GM12878 (cell line): ENCODE results near the gene ZNF646. TPM values are rescaled to one million over a fixed set of nuclear protein-coding genes. Genes with fewer than 3 reads are reported as not detected.
A peak's percentile ranks its signal among the peaks of the same experiment; 100 is the strongest.

ENCODE experiments used
- ATAC-seq: fragments of 200-7000 bp; cut with Tn5 transposase; 3 replicates; pipeline ENCODE4 v1.9.1; 2020; ENCODE audit warnings: mild to moderate bottlenecking, moderate library complexity
- BruUV-seq: library from RNA; stranded (reverse); fragments of 400-500 nt; replicated peaks from 2 replicates; lab custom pipeline; 2021; lab: Mats Ljungman, UMichigan
- CTCF ChIA-PET: fragments of 300-600 bp; sonication (Branson Sonifier 250); formaldehyde crosslinking; extraction: SDS; loops from one replicate; lab custom pipeline; 2021; ENCODE audit warnings: inconsistent platforms; lab: Yijun Ruan, JAX
- POLR2A ChIA-PET: fragments of 350-600 bp; formaldehyde crosslinking; extraction: SDS; loops from one replicate; lab custom pipeline; 2021; ENCODE audit warnings: inconsistent platforms; lab: Charles Lee
- RAD21 ChIA-PET: fragments of 300-600 bp; sonication (Branson Sonifier 250); formaldehyde crosslinking; loops from one replicate; lab custom pipeline; 2023; ENCODE audit warnings: antibody characterized with exemption; ENCODE audit not compliant: unreplicated experiment; lab: Charles Lee
- SMC1A ChIA-PET: fragments of 300-600 bp; sonication (Branson Sonifier 250); formaldehyde crosslinking; loops from one replicate; lab custom pipeline; 2023; ENCODE audit not compliant: unreplicated experiment, uncharacterized antibody; lab: Charles Lee
- DNase-seq: peaks from one replicate; pipeline ENCODE4 v3.0.0-alpha.2; 2011; ENCODE audit warnings: low read depth, low spot score
- FAIRE-seq: peaks from 3 replicates; lab custom pipeline; 2011; peaks lifted over from hg19 to GRCh38; lab: Jason Lieb, UNC
- H2AFZ ChIP-seq: 2 replicates; pipeline ENCODE4 v1.6.0; 2011; ENCODE audit warnings: low read depth, low read length, control low read depth; ENCODE audit not compliant: control insufficient read depth
- H3K27ac ChIP-seq: 2 replicates; pipeline ENCODE4 v1.5.1; 2011; ENCODE audit warnings: control low read depth; ENCODE audit not compliant: control insufficient read depth, insufficient read depth
- H3K27me3 ChIP-seq, 2 experiments: replicated peaks in 1 of 2; 2 replicates each; pipeline versions ENCODE4 v1.6.0 to v1.6.1; 2011; ENCODE audit warnings: low read length in 1 of 2; ENCODE audit not compliant: control insufficient read depth in 2 of 2, insufficient read depth in 2 of 2
- H3K36me3 ChIP-seq, 2 experiments: 2 replicates each; pipeline ENCODE4 v1.5.1; 2011; ENCODE audit warnings: low read length in 1 of 2; ENCODE audit not compliant: control insufficient read depth in 2 of 2, insufficient read depth in 2 of 2
- H3K4me1 ChIP-seq: 2 replicates; pipeline ENCODE4 v1.6.1; 2011; ENCODE audit warnings: mild to moderate bottlenecking, low read length, moderate library complexity, mixed read lengths; ENCODE audit not compliant: control insufficient read depth, insufficient read depth
- H3K4me2 ChIP-seq: 2 replicates; pipeline ENCODE4 v1.6.0; 2011; ENCODE audit warnings: control low read depth; ENCODE audit not compliant: control insufficient read depth, insufficient read depth
- H3K4me3 ChIP-seq: fragments of 200-600 bp; sonication (generic); 2 replicates; pipeline ENCODE4 v1.5.1; 2016
- H3K79me2 ChIP-seq: 2 replicates; pipeline ENCODE4 v1.6.0; 2011; ENCODE audit warnings: low read length; ENCODE audit not compliant: control insufficient read depth, insufficient read depth
- H3K9ac ChIP-seq: 2 replicates; pipeline ENCODE4 v1.8.0; 2011; ENCODE audit warnings: low read length, control low read depth, mixed read lengths; ENCODE audit not compliant: control insufficient read depth, insufficient read depth
- H3K9me3 ChIP-seq: replicated peaks from 3 replicates; pipeline ENCODE4 v1.5.1; 2011; ENCODE audit warnings: mild to moderate bottlenecking, low read length; ENCODE audit not compliant: control insufficient read depth, insufficient read depth
- H4K20me1 ChIP-seq: 2 replicates; pipeline ENCODE4 v1.6.0; 2011; ENCODE audit not compliant: control insufficient read depth, insufficient read depth
- BCL11A ChIP-seq: IDR thresholded peaks from 2 replicates; pipeline ENCODE4 v1.6.1; 2011; ENCODE audit warnings: low read depth, low read length
- CREB1 ChIP-seq: IDR thresholded peaks from 2 replicates; pipeline ENCODE4 v1.6.1; 2012; ENCODE audit warnings: low read depth, mild to moderate bottlenecking, inconsistent platforms
- CREM ChIP-seq: IDR thresholded peaks from 2 replicates; pipeline ENCODE4 v1.6.1; 2014; ENCODE audit warnings: antibody characterized with exemption, low read depth
- HDGF ChIP-seq: fragments of 450-650 bp; IDR thresholded peaks from 2 replicates; pipeline ENCODE4 v1.6.1; 2016; ENCODE audit warnings: antibody characterized with exemption
- JUNB ChIP-seq: IDR thresholded peaks from 2 replicates; pipeline ENCODE4 v1.6.1; 2016; ENCODE audit warnings: antibody characterized with exemption, mild to moderate bottlenecking
- JUND ChIP-seq: IDR thresholded peaks from 2 replicates; pipeline ENCODE4 v1.6.1; 2012; ENCODE audit warnings: low read depth, mild to moderate bottlenecking, low read length, improper control_type of control experiment, moderate library complexity
- NBN ChIP-seq: fragments of 450-650 bp; IDR thresholded peaks from 2 replicates; pipeline ENCODE4 v1.6.1; 2016
- POLR2A ChIP-seq: IDR thresholded peaks from 2 replicates; pipeline ENCODE4 v1.6.1; 2011; ENCODE audit warnings: low read depth, mild to moderate bottlenecking, low read length
- SIN3A ChIP-seq: IDR thresholded peaks from 2 replicates; pipeline ENCODE4 v1.6.1; 2012; ENCODE audit warnings: low read depth, low read length, improper control_type of control experiment
- TARDBP ChIP-seq: IDR thresholded peaks from 2 replicates; pipeline ENCODE4 v1.6.1; 2016; ENCODE audit warnings: borderline replicate concordance
- WRNIP1 ChIP-seq: IDR thresholded peaks from 2 replicates; pipeline ENCODE4 v1.6.1; 2011; ENCODE audit warnings: low read depth, low read length, improper control_type of control experiment, borderline replicate concordance
- ZNF622 ChIP-seq: fragments of 450-650 bp; IDR thresholded peaks from 2 replicates; pipeline ENCODE4 v1.6.1; 2017; ENCODE audit warnings: mild to moderate bottlenecking, inconsistent platforms
- WGBS: methylation state at CpG from one replicate; pipeline ENCODE4 v1.1.6; 2016; ENCODE audit warnings: low lambda C conversion rate; ENCODE audit not compliant: insufficient replicate concordance, insufficient coverage; ENCODE audit errors: missing lambda C conversion rate; 5-methylcytosine and 5-hydroxymethylcytosine counted together
- in situ Hi-C: fragments of 300-500 bp; cut with MboI; formaldehyde crosslinking; loops from 9 replicates; pipeline ENCODE4 v1.14.3; 2018; ENCODE audit warnings: mixed read lengths
- intact Hi-C: fragments of 100-400 bp; cut with micrococcal nuclease; formaldehyde crosslinking; loops from one replicate; pipeline ENCODE4 v1.14.2; 2022; ENCODE audit not compliant: unreplicated experiment
- polyA plus RNA-seq, 11 experiments: library from polyadenylated mRNA; depleted of rRNA in 4 of 11; unstranded in 6 of 11; stranded (reverse) in 5 of 11; fragments of >200 nt; fragmentation: Nextera tagmentation in 4 of 11; fragmentation: Illumina TruSeq in 1 of 11; extraction: Ambion mirVana in 4 of 11; extraction: Trizol in 1 of 11; gene quantifications; 1 replicate in 1 of 11; 2 replicates in 10 of 11; pipeline versions ENCODE4 v1.2.1 to v1.2.3, GENCODE V29; 2011 to 2016; ENCODE audit warnings: inconsistent platforms in 2 of 11, missing spikeins in 2 of 11, low read depth in 1 of 11
- total RNA-seq, 4 experiments: library from RNA; depleted of rRNA in 3 of 4; stranded (reverse); fragments of >200 nt in 3 of 4; fragmentation: Illumina TruSeq in 1 of 4; extraction: Trizol in 1 of 4; gene quantifications; 2 replicates each; pipeline versions ENCODE4 v1.2.1 to v1.2.3, GENCODE V29; 2013 to 2021

The ZNF646 gene
- total and polyA plus RNA-seq, 10 of the 15 experiments (the other 5 are each of a cell fraction or from before 2014, with no cell fraction given): 0.10 to 21.8 (median 6.4) TPM

- TF ChIP-seq WRNIP1 (no peak), JUNB (peak; percentile 48; the same call in 1 of the 2 replicates), BCL11A (0 out of 2 replicates have a peak, but pooled peaks have one; percentile 43), JUND (peak; percentile 61; the same call in 1 of the 2 replicates), SIN3A (0 out of 2 replicates have a peak, but pooled peaks have one; percentile 47), TARDBP (no peak)
These were observed 2.4 kb upstream of the ZNF646 start (continued) for GRCh38 chr16:31071861-31072260.

GRCh38 chr16:31072540-31073141 lies 1.6 kb upstream of the ZNF646 start:
- ChIA-PET CTCF (interaction anchor here (1.9 to 2.4 kb wide), 3 partner anchors 23 to 388 kb away, joined by 7 to 15 read pairs (median 10); no protein-coding TSS in a partner anchor), POLR2A (interaction anchor here (0.5 to 4.2 kb wide), 10 partner anchors 8 to 596 kb away, joined by 3 to 21 read pairs (median 4); partner anchors contain the start of genes KAT8 and STX4), SMC1A (interaction anchor here (0.6 to 2.8 kb wide), 4 partner anchors 11 to 87 kb away, joined by 3 to 10 read pairs (median 4); partner anchors contain the start of gene HSD3B7), RAD21 (interaction anchor here (1.0 to 1.9 kb wide), 6 partner anchors 19 to 229 kb away, joined by 3 to 12 read pairs (median 5); partner anchors contain the start of gene STX4)
- Histone ChIP-seq H2AFZ (peak overlapping the region; percentile 27), H3K4me1 (peaks cover 3% of the 10 kb centered on the region; the same call in 1 of the 2 replicates), H3K9me3 (no peaks in the 10 kb centered on the region), H3K9ac (peak overlapping the region; percentile 90), H3K4me3 (peak overlapping the region; percentile 86), H3K36me3 (peaks cover 7% of the 10 kb centered on the region in 2 experiments; a peak in 3 of 4 replicates), H3K27ac (peak overlapping the region; percentile 89), H3K4me2 (peak overlapping the region; percentile 98), H3K79me2 (peaks cover 56% of the 10 kb centered on the region), H3K27me3 (no peaks in the 10 kb centered on the region), H4K20me1 (no peaks in the 10 kb centered on the region)
- intact Hi-C loops (loop anchor here (5.0 to 10.0 kb wide), 2 partner anchors 70 to 78 kb away; no protein-coding TSS in a partner anchor), in situ Hi-C loops (no loop called here)
- TF ChIP-seq HDGF (0 out of 2 replicates have a peak, but pooled peaks have one; percentile 24), NBN (peak; percentile 47; the same call in 1 of the 2 replicates), TARDBP (no peak), CREB1 (peak; percentile 32; the same call in 1 of the 2 replicates), CREM (peak; percentile 62), ZNF622 (no peak), POLR2A (0 out of 2 replicates have a peak, but pooled peaks have one; percentile 16)
- no TSS peak for BruUV-seq
- no peak for FAIRE-seq
- no peak for DNase-seq
- ATAC-seq: peak; percentile 34
- under 1% methylated on average over 27 of the region's 27 CpGs for WGBS
